Measurements from ENCODE around the gene CLASP2.

- TF ChIP-seq GATA3 (IDR thresholded peaks at IDR 0.05; ENCODE audit: low read depth, low read length) (no peak), GATA2 (IDR thresholded peaks at IDR 0.05; ENCODE audit: low read depth, low read length) (no peak)
Measured at GRCh38 chr3:33525232-33525631, 192.8 kb downstream of the CLASP2 start.
